Ovary (tissue), 9 donors: Measurements from ENCODE around the gene SOAT1. TPM values are rescaled to one million over a fixed set of nuclear protein-coding genes. Genes with fewer than 3 reads are reported as not detected.

ENCODE experiments used
- DNase-seq, 5 donors: peaks; one replicate each; pipeline ENCODE4 v3.0.0-alpha.2; 2019 to 2020
- H3K27ac ChIP-seq, 2 donors: fragments of 200-600 bp; one replicate each; pipeline versions ENCODE4 v1.5.1 to v1.8.0; 2019 to 2022
- H3K27me3 ChIP-seq: fragments of 200-600 bp; one replicate; pipeline ENCODE4 v1.8.0; 2022
- H3K36me3 ChIP-seq: fragments of 200-600 bp; sonication (generic); one replicate; pipeline ENCODE4 v1.5.1; 2019
- H3K4me1 ChIP-seq: one replicate; pipeline ENCODE4 v1.8.1; 2013; ENCODE audit warnings: mild to moderate bottlenecking, moderate library complexity; ENCODE audit not compliant: insufficient read depth
- H3K4me3 ChIP-seq: fragments of 200-600 bp; sonication (generic); one replicate; pipeline ENCODE4 v1.5.1; 2017
- H3K9me3 ChIP-seq, 2 donors: fragments of 200-600 bp in 1 of 2; sonication (generic) in 1 of 2; one replicate each; pipeline versions ENCODE4 v1.5.1 to v1.8.1; 2013 to 2019; ENCODE audit warnings: mild to moderate bottlenecking in 1 of 2, moderate library complexity in 1 of 2
- CTCF ChIP-seq, 3 donors: fragments of 450-650 bp in 2 of 3; fragments of 200-600 bp in 1 of 3; IDR thresholded peaks; one replicate each; pipeline versions ENCODE4 v1.5.1 to v1.8.0; 2016 to 2022; ENCODE audit warnings: antibody characterized with exemption in 3 of 3, mild to moderate bottlenecking in 1 of 3
- EP300 ChIP-seq: sonication (generic); formaldehyde crosslinking; IDR thresholded peaks from one replicate; pipeline ENCODE4 v1.6.1; 2017; ENCODE audit warnings: antibody characterized with exemption
- POLR2A ChIP-seq: fragments of 450-650 bp; IDR thresholded peaks from one replicate; pipeline ENCODE4 v1.6.1; 2017; ENCODE audit warnings: antibody characterized with exemption, mild to moderate bottlenecking, moderate library complexity
- WGBS, 3 donors: extraction: QIAGEN DNeasy Blood & Tissue Kit in 1 of 3; methylation state at CpG; one replicate each; pipeline versions ENCODE4 v1.1.5 to v1.1.7; 2013 to 2017; 5-methylcytosine and 5-hydroxymethylcytosine counted together
- intact Hi-C, 4 donors: fragments of 100-400 bp; cut with DNase I; formaldehyde crosslinking; loops; one replicate each; pipeline versions ENCODE4 v1.11.0 to v1.15.1; 2022 to 2023
- polyA plus RNA-seq, 2 donors: library from polyadenylated mRNA; stranded (reverse); fragments of 200-250 nt in 1 of 2; fragments of 350-450 nt in 1 of 2; fragmentation: Illumina TruSeq in 1 of 2; extraction: RNeasy Lipid Tissue Mini Kit (QIAGEN cat#74804) in 1 of 2; gene quantifications; one replicate each; pipeline ENCODE4 v1.2.3, GENCODE V29; 2013 to 2014
- total RNA-seq, 7 donors: library from RNA; depleted of rRNA in 2 of 7; stranded (reverse); fragments of >200 nt in 2 of 7; fragmentation: NEBNext Ultra II Directional in 3 of 7; extraction: Animal tissue kit (Norgen Biotek cat#: 25700) in 3 of 7; gene quantifications; one replicate each; pipeline versions ENCODE4 v1.1.0 to v1.2.4, GENCODE V29; 2016 to 2023
- donor health status: DM: no; HTN: no; CAD: no; lungs with moderate emphysema.
- donor health status: DM: no; HTN: no; CAD: no.
- donor health status: Bipolar disorder and iron deficiency.
- donor health status: DM: yes; HTN: yes; CAD: no.
- donor health status: DM: no; HTN: no; CAD: no.
- donor health status: DM: yes; HTN: yes; CAD: no.

Gene SOAT1
- total and polyA plus RNA-seq, 9 donors = 6.8 to 55.3 (median 35.8) TPM

GRCh38 chr1:179287946-179288345, 5.7 kb upstream of the SOAT1 start:
- 57 to 72% (median 57%) methylated on average over 6 of the region's 6 CpGs for WGBS, 3 donors

GRCh38 chr1:179288977-179289376, 4.6 kb upstream of the SOAT1 start:
- H3K27ac ChIP-seq = no peak overlapping the region
- 67 to 75% (median 70%) methylated on average over 2 of the region's 2 CpGs for WGBS, 3 donors
- no peak for DNase-seq
- H3K27me3 ChIP-seq = no peaks in the 10 kb centered on the region
- intact Hi-C loops = no loop called here
- H3K36me3 ChIP-seq = no peaks in the 10 kb centered on the region
- no peaks in the 10 kb centered on the region for H3K9me3 ChIP-seq
- H3K4me3 ChIP-seq = no peak overlapping the region
- no peak for TF ChIP-seq POLR2A
- no peak for TF ChIP-seq EP300
- TF ChIP-seq CTCF (IDR thresholded peaks at IDR 0.05) = no peak
- H3K4me1 ChIP-seq = no peaks in the 10 kb centered on the region

More at GRCh38 chr1:179287946-179288345, 5.7 kb upstream of the SOAT1 start:
- Histone ChIP-seq H3K9me3 (no peaks in the 10 kb centered on the region), H3K36me3 (no peaks in the 10 kb centered on the region), H3K4me1 (no peaks in the 10 kb centered on the region), H3K4me3 (no peak overlapping the region), H3K27me3 (no peaks in the 10 kb centered on the region), H3K27ac (no peak overlapping the region)
- intact Hi-C loops = no loop called here
- no peak for DNase-seq
- TF ChIP-seq EP300 (no peak), CTCF (IDR thresholded peaks at IDR 0.05) (no peak), POLR2A (no peak)

GRCh38 chr1:179295164-179295755, 1.7 kb downstream of the SOAT1 start:
- TF ChIP-seq CTCF (IDR thresholded peaks at IDR 0.05) (no peak), POLR2A (no peak), EP300 (no peak)
- Histone ChIP-seq H3K4me3 (no peak overlapping the region), H3K27ac (no peak overlapping the region), H3K27me3 (no peaks in the 10 kb centered on the region), H3K4me1 (peaks cover 2% of the 10 kb centered on the region), H3K9me3 (no peaks in the 10 kb centered on the region), H3K36me3 (no peaks in the 10 kb centered on the region)
- intact Hi-C loops = no loop called here
- whole genome bisulfite sequencing, 3 donors = 95 to 99% (median 98%) methylated on average over 2 of the region's 2 CpGs
- no peak for DNase-seq

GRCh38 chr1:179296356-179297104, 2.9 kb downstream of the SOAT1 start:
- TF ChIP-seq CTCF (IDR thresholded peaks at IDR 0.05) (no peak), EP300 (no peak), POLR2A (no peak)
- DNase-seq = no peak
- no peaks in the 10 kb centered on the region for H3K9me3 ChIP-seq
- WGBS, 3 donors = 89 to 93% (median 93%) methylated on average over 4 of the region's 4 CpGs
- intact Hi-C loops = no loop called here
- no peaks in the 10 kb centered on the region for H3K27me3 ChIP-seq
- no peaks in the 10 kb centered on the region for H3K36me3 ChIP-seq
- H3K27ac ChIP-seq = no peak overlapping the region
- H3K4me3 ChIP-seq = no peak overlapping the region
- H3K4me1 ChIP-seq = peaks cover 2% of the 10 kb centered on the region
